CD4-positive, alpha-beta T cell treated with Interleukin-1 beta for 1 hour (primary cell): ENCODE measurements around the gene ASNS.
"Not testable (repeated sequence)": the region's sequence is repeated elsewhere in the genome, so short reads cannot be mapped to it uniquely, and the experiment has no call there.

Experiments used
- DNase-seq, 2 donors: peaks; one replicate each; pipeline ENCODE4 v3.0.0-alpha.2; 2020 to 2022

The ASNS gene

GRCh38 chr7:97872025-97872669 lies at the start of gene ASNS:
TSS of gene ASNS (minus strand) at chr7:97872408. CDS start at chr7:97869156, 3,252 bp downstream.
- peak; percentile 79 to 83 for DNase-seq

GRCh38 chr7:97921254-97921653 lies 49.0 kb upstream of the ASNS start:
- DNase-seq = not testable (repeated sequence)

- DNase-seq = not testable (repeated sequence)
Observed at GRCh38 chr7:97915267-97915666, 43.1 kb upstream of the ASNS start.

- DNase-seq = not testable (repeated sequence)
Observed at GRCh38 chr7:97912294-97912693, 40.1 kb upstream of the ASNS start.

GRCh38 chr7:97896893-97897292 lies 24.7 kb upstream of the ASNS start:
- not testable (repeated sequence) for DNase-seq

GRCh38 chr7:97891721-97892120 lies 19.5 kb upstream of the ASNS start:
- DNase-seq = not testable (repeated sequence)

- not testable (repeated sequence) for DNase-seq
Observed at GRCh38 chr7:97879527-97879926, 7.3 kb upstream of the ASNS start.

GRCh38 chr7:97874894-97875293 lies 2.7 kb upstream of the ASNS start:
- DNase-seq = not testable (repeated sequence)

- DNase-seq = no peak
Observed at GRCh38 chr7:97873606-97874005, 1.4 kb upstream of the ASNS start.

GRCh38 chr7:97871659-97872024 lies 566 bp downstream of the ASNS start:
- DNase-seq = no peak

GRCh38 chr7:97868788-97869187 lies 3.4 kb downstream of the ASNS start:
- DNase-seq = no peak

GRCh38 chr7:97868314-97868713 lies 3.9 kb downstream of the ASNS start:
- DNase-seq = no peak

GRCh38 chr7:97865104-97865503 lies 7.1 kb downstream of the ASNS start:
- no peak for DNase-seq

- DNase-seq = no peak
Observed at GRCh38 chr7:97859606-97860204, 12.5 kb downstream of the ASNS start.

- no peak for DNase-seq
Observed at GRCh38 chr7:97858221-97858620, 14.0 kb downstream of the ASNS start.

- no peak for DNase-seq
Observed at GRCh38 chr7:97857544-97857943, 14.7 kb downstream of the ASNS start.

GRCh38 chr7:97851683-97852082 lies 20.5 kb downstream of the ASNS start:
- no peak for DNase-seq

- DNase-seq = not testable (repeated sequence)
Observed at GRCh38 chr7:97850262-97851031, 21.8 kb downstream of the ASNS start.

- DNase-seq = no peak
Observed at GRCh38 chr7:97847791-97848190, 24.4 kb downstream of the ASNS start.

GRCh38 chr7:97846945-97847344 lies 25.3 kb downstream of the ASNS start:
- no peak for DNase-seq

- DNase-seq = peak in 1 of 2 donors; percentile 26
Observed at GRCh38 chr7:97845622-97846203, 26.5 kb downstream of the ASNS start.

- no peak for DNase-seq
Observed at GRCh38 chr7:97844036-97844435, 28.2 kb downstream of the ASNS start.

GRCh38 chr7:97842772-97843345 lies 29.3 kb downstream of the ASNS start:
- DNase-seq = no peak
